Panc1 (cell line): ENCODE measurements around the gene PPM1N.

Experiments
- CTCF ChIP-seq: fragments of 450-650 bp; IDR thresholded peaks from 2 replicates; pipeline ENCODE4 v1.5.1; 2017; ENCODE audit warnings: mild to moderate bottlenecking
- TCF7L2 ChIP-seq: IDR thresholded peaks from 2 replicates; pipeline ENCODE4 v1.6.1; 2011; ENCODE audit warnings: mild to moderate bottlenecking, low read depth, low read length, inconsistent platforms

DNA sequence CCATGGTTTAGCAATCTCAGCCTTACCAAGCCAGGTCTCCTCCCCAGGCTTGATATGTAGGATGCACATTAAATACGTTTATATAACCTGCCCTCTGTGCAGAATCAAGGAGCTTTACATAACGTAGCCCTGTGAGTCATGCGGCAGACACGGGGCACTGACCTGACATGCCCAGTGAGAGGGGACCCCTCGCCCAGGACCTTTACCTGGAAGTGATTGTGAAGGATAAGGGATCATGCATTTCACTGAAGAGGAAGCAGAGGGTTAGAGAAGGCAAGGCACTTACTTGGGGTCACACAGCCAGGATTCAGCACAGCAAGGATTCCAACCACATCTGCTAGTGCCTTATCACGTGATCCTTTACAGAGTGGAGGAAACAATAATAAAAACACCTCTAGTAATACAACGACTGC lies 49.4 kb upstream of the PPM1N start:
- TF ChIP-seq CTCF (no peak), TCF7L2 (no peak)
